CD4-positive, alpha-beta T cell treated with Interleukin-17A for 1 hour (primary cell): ENCODE data around the gene GPR150.

Source experiments
- DNase-seq: peaks from one replicate; pipeline ENCODE4 v3.0.0-alpha.2; 2020

Gene GPR150

GRCh38 chr5:95620030-95620869 lies at the start of gene GPR150:
TSS of gene GPR150 (plus strand) at chr5:95620087. CDS start at chr5:95620276, 189 bp downstream.
- peak; percentile 59 for DNase-seq

GRCh38 chr5:95572016-95572415 lies 47.9 kb upstream of the GPR150 start:
- no peak for DNase-seq

GRCh38 chr5:95581576-95581975 lies 38.3 kb upstream of the GPR150 start:
- no peak for DNase-seq

GRCh38 chr5:95583992-95584391 lies 35.9 kb upstream of the GPR150 start:
- no peak for DNase-seq

- DNase-seq, result no peak
These were observed 29.0 kb upstream of the GPR150 start for GRCh38 chr5:95590880-95591279.

GRCh38 chr5:95591490-95591901 lies 28.4 kb upstream of the GPR150 start:
- no peak for DNase-seq

GRCh38 chr5:95595289-95595931 lies 24.5 kb upstream of the GPR150 start:
- no peak for DNase-seq

- DNase-seq, result no peak
These were observed 20.6 kb upstream of the GPR150 start for GRCh38 chr5:95599252-95599651.

- no peak for DNase-seq
These were observed 19.3 kb upstream of the GPR150 start for GRCh38 chr5:95600557-95600956.

GRCh38 chr5:95605786-95606185 lies 14.1 kb upstream of the GPR150 start:
- DNase-seq, result no peak

- DNase-seq, result no peak
These were observed 13.5 kb upstream of the GPR150 start for GRCh38 chr5:95606419-95606818.

GRCh38 chr5:95609711-95610110 lies 10.2 kb upstream of the GPR150 start:
- DNase-seq, result no peak

- no peak for DNase-seq
These were observed 9.3 kb upstream of the GPR150 start for GRCh38 chr5:95610546-95610945.

GRCh38 chr5:95611396-95611795 lies 8.5 kb upstream of the GPR150 start:
- DNase-seq, result no peak

- DNase-seq, result no peak
These were observed 6.4 kb upstream of the GPR150 start for GRCh38 chr5:95613514-95613913.

GRCh38 chr5:95615164-95615467 lies 4.8 kb upstream of the GPR150 start:
- DNase-seq, result no peak

- no peak for DNase-seq
These were observed 2.8 kb upstream of the GPR150 start for GRCh38 chr5:95617057-95617456.

- peak; percentile 7 for DNase-seq
These were observed 791 bp upstream of the GPR150 start for GRCh38 chr5:95619096-95619495.

- DNase-seq, result no peak
These were observed 315 bp upstream of the GPR150 start for GRCh38 chr5:95619514-95620029.

- peak; percentile 39 for DNase-seq
These were observed 1.3 kb downstream of the GPR150 start for GRCh38 chr5:95620870-95621838.

- DNase-seq, result peak; percentile 72
These were observed 2.1 kb downstream of the GPR150 start for GRCh38 chr5:95621839-95622629.

- no peak for DNase-seq
These were observed 3.8 kb downstream of the GPR150 start for GRCh38 chr5:95623706-95624105.
